HG03066 (cell line): ENCODE results near the gene HDDC3.

Source experiments
- ATAC-seq: cut with Tn5 transposase; IDR thresholded peaks from one replicate; pipeline ENCODE4 v1.9.1; 2021; ENCODE audit warnings: low read depth; ENCODE audit not compliant: unreplicated experiment

The HDDC3 gene

DNA sequence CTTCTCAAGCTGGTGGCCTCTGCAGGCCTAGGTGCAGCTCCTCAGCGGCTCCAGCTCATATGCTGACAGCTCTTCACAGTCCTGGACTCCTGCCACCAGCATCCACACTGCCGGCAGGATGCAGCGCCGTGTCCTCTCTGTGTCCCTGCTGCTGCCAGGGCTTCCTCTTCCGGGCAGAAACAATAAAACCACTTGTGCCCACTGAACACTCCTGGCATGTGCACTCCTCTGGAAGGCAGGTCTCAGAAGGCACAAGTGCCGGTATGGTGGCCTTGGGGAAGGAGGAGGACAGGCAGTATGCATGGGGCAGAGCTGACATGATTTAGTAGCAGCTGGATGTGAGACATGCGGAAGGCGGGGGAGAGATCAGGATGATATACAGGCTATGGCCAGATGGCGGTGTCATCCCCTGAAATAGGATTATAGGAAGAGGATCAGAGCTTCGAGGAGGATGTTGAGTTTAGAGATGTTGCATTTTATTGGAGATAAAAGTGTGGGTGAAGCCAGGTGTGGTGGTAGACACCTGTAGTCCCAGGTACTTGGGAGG, 36.7 kb downstream of the HDDC3 start:
- ATAC-seq: no peak

DNA sequence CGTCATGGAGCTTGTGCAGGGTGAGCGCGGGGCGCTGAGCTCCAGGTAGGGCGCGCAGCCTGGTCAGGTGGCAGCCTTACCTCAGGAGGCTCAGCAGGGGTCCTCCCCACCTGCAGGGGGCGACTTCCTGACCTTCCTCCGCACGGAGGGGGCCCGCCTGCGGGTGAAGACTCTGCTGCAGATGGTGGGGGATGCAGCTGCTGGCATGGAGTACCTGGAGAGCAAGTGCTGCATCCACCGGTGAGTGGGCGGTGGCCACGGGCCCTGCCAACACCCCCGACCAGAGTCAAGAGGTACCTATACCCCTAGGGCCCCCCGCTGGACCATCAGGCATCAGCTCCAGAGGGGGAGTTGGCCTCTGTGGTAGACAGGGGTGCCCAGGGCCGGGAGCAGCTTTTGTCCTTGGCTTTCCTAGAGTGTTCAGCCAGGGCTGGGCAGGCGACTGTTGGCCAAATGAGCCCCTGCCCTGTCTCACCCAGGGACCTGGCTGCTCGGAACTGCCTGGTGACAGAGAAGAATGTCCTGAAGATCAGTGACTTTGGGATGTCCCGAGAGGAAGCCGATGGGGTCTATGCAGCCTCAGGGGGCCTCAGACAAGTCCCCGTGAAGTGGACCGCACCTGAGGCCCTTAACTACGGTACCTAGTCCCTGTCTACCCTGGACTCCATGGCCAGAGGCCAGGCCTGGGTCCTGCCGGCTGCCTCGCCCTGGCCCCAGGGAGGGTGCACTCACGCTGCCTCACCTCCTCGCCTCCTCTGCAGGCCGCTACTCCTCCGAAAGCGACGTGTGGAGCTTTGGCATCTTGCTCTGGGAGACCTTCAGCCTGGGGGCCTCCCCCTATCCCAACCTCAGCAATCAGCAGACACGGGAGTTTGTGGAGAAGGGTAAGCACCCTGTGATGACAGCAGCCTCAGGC, 38.9 kb downstream of the HDDC3 start:
- no peak for ATAC-seq

GRCh38 chr15:90892498-90893174, 39.7 kb downstream of the HDDC3 start:
- ATAC-seq: no peak

- ATAC-seq: no peak
Measured at GRCh38 chr15:90892023-90892422, 40.3 kb downstream of the HDDC3 start.

GRCh38 chr15:90891346-90891949, 40.9 kb downstream of the HDDC3 start:
- ATAC-seq: no peak

DNA sequence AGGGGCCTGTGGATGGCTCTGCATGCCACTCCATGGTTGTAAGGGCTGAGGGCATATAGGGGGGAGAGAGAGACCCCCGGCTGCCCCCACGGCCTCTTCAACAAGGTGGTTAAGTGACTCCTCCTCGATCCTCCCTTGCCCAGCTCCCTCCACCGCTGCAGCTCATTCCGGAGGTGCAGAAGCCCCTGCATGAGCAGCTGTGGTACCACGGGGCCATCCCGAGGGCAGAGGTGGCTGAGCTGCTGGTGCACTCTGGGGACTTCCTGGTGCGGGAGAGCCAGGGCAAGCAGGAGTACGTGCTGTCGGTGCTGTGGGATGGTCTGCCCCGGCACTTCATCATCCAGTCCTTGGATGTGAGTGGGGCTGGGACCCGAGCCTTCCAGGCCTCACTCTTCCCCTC, 41.5 kb downstream of the HDDC3 start:
- ATAC-seq: no peak

DNA sequence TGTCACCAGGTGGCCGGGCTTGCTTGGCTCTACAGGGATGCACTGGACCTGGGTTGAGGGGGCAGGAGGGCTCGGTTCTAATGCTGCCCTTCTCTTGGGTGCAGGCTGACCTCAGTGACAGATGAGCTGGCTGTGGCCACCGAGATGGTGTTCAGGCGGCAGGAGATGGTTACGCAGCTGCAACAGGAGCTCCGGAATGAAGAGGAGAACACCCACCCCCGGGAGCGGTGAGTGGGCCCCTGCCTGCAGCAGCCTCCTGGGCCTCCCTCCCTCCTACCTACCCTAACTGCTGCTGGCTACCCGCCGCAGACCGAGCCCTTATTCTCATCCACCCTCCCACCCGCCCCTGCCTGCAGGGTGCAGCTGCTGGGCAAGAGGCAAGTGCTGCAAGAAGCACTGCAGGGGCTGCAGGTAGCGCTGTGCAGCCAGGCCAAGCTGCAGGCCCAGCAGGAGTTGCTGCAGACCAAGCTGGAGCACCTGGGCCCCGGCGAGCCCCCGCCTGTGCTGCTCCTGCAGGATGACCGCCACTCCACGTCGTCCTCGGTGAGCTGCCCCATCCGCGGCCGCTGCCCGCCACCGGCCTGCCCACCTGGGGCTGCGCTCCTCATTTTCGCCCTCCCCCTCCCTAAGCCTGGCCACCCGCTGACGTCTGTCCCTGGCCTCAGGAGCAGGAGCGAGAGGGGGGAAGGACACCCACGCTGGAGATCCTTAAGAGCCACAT, 42.5 kb downstream of the HDDC3 start:
- no peak for ATAC-seq

DNA sequence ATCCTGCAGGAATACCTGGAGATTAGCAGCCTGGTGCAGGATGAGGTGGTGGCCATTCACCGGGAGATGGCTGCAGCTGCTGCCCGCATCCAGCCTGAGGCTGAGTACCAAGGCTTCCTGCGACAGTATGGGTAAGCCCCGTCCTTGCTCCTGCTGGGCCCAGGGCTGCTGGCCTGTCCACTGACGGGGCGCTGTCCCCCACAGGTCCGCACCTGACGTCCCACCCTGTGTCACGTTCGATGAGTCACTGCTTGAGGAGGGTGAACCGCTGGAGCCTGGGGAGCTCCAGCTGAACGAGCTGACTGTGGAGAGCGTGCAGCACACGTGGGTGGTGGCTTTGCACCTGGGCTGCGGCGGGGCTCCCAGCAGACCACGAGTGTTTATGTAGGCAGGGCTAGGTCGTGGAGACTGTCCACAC, 43.0 kb downstream of the HDDC3 start:
- ATAC-seq: no peak

- ATAC-seq: no peak
Measured at GRCh38 chr15:90887037-90887481, 45.3 kb downstream of the HDDC3 start.

DNA sequence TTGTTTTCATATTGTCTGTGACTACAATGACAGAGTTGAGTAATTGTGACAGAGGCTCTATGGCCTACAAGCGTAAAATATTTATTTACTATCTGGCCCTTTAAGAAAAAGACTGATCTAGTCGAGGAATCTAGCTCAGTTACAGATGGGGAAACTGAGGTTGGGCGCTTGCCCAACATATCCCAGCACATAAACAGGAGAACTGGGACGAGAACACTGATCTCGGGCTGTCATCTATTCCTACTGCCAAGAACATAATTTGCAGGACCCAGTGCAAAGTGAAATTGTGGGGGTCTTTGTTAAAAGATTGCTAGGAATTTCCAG, 46.1 kb downstream of the HDDC3 start:
- no peak for ATAC-seq

GRCh38 chr15:90885432-90886290, 46.7 kb downstream of the HDDC3 start:
- no peak for ATAC-seq

GRCh38 chr15:90884719-90885431, 47.5 kb downstream of the HDDC3 start:
- ATAC-seq: no peak

DNA sequence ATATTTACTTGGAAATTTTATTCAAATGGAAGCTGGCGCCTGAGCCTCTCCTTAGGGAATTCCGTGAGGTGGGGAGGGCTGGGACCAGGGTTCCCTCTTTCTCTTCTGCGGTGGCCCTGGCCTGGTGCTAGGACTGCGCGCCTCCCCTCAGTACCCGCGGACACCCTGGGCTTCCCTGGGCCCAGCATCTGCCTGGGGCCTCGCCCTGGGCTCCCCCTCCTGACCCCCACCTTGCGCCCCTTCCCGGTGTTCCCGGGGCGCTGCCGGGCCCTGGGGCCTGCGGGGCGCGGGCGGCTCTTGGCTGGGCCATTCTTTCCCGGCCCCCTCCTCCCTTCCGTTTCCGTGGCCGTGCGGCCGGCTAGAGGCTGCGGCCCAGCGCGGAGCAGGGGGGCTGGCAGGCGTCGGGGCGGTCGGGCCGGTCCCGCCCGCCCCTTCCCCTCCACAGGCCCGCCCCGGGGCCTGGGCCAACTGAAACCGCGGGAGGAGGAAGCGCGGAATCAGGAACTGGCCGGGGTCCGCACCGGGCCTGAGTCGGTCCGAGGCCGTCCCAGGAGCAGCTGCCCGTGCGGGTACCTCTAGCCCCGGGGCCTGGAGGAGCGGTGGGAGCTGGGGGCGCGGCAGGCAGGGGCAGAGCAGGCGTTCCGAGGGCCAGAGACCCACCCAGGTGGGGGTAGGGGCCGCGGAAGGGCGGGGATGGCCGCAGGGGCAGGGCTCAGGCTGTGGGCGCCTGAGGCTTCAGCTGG, 48.2 kb downstream of the HDDC3 start, which contains the start of gene FES:
TSS of gene FES (plus strand) at position 529 of the 743 bp plus-strand sequence. CDS start 542 bp downstream, outside the sequence.
- ATAC-seq: no peak

- ATAC-seq: no peak
Measured at GRCh38 chr15:90883526-90883975, 48.8 kb downstream of the HDDC3 start.

- no peak for ATAC-seq
Measured at GRCh38 chr15:90882781-90883525, 49.4 kb downstream of the HDDC3 start.

- ATAC-seq: no peak
Measured at GRCh38 chr15:90881978-90882721, 50.2 kb downstream of the HDDC3 start.
